ENCODE data around the gene SLC25A42. TPM values are rescaled to one million over a fixed set of nuclear protein-coding genes. Genes with fewer than 3 reads are reported as not detected.
"Not testable (repeated sequence)": the region's sequence is repeated elsewhere in the genome, so short reads cannot be mapped to it uniquely, and the experiment has no call there.

SLC25A42 gene
- total RNA-seq, 2 experiments from 2014 or later = 12.2 to 12.4 TPM

GRCh38 chr19:19115954-19116353 is 52.2 kb downstream of the SLC25A42 start:
- Mint-ChIP-seq H3K4me3 (no peak overlapping the region), H3K36me3 (peaks cover 3% of the 10 kb centered on the region), H3K27me3 (no peaks in the 10 kb centered on the region), H3K9me3 (no peaks in the 10 kb centered on the region), H3K27ac (no peak overlapping the region), H3K4me1 (ENCODE audit: low read depth) (no peaks in the 10 kb centered on the region)
- ChIA-PET POLR2A (no interaction called here), CTCF (interaction anchor here (0.9 to 2.3 kb wide), 10 partner anchors 9 to 121 kb away, joined by 3 to 12 read pairs (median 3); no protein-coding TSS in a partner anchor)
- peak; percentile 64 for DNase-seq
- intact Hi-C loops (cut with micrococcal nuclease) = no loop called here

GRCh38 chr19:19119325-19120237 is 55.8 kb downstream of the SLC25A42 start:
- CTCF ChIA-PET = no interaction called here
- DNase-seq = no peak
- H3K27me3 Mint-ChIP-seq = no peaks in the 10 kb centered on the region
- peaks cover 20% of the 10 kb centered on the region for H3K36me3 Mint-ChIP-seq
- H3K27ac Mint-ChIP-seq = no peak overlapping the region
- intact Hi-C loops (cut with micrococcal nuclease) = no loop called here
- no peaks in the 10 kb centered on the region for H3K4me1 Mint-ChIP-seq (ENCODE audit: low read depth)
- H3K4me3 Mint-ChIP-seq = no peak overlapping the region
- H3K9me3 Mint-ChIP-seq = peaks cover 13% of the 10 kb centered on the region
- POLR2A ChIA-PET = no interaction called here

GRCh38 chr19:19120308-19121231 is 56.8 kb downstream of the SLC25A42 start:
- intact Hi-C loops (cut with micrococcal nuclease) = no loop called here
- Mint-ChIP-seq H3K9me3 (peaks cover 13% of the 10 kb centered on the region), H3K27ac (no peak overlapping the region), H3K36me3 (peaks cover 20% of the 10 kb centered on the region), H3K4me1 (ENCODE audit: low read depth) (no peaks in the 10 kb centered on the region), H3K4me3 (no peak overlapping the region), H3K27me3 (no peaks in the 10 kb centered on the region)
- ChIA-PET CTCF (no interaction called here), POLR2A (no interaction called here)
- DNase-seq = peak; percentile 46

- CTCF ChIA-PET = interaction anchor here (1.4 kb wide), 1 partner anchor 24 kb away, joined by 3 read pairs; no protein-coding TSS in a partner anchor
These were observed 57.6 kb downstream of the SLC25A42 start for GRCh38 chr19:19121371-19121770.

GRCh38 chr19:19122902-19123301 is 59.1 kb downstream of the SLC25A42 start:
- CTCF ChIA-PET = interaction anchor here (1.4 kb wide), 1 partner anchor 23 kb away, joined by 3 read pairs; no protein-coding TSS in a partner anchor
- intact Hi-C loops (cut with micrococcal nuclease) = no loop called here
- peaks cover 13% of the 10 kb centered on the region for H3K9me3 Mint-ChIP-seq
- H3K36me3 Mint-ChIP-seq = peaks cover 24% of the 10 kb centered on the region
- DNase-seq = no peak
- H3K4me1 Mint-ChIP-seq (ENCODE audit: low read depth) = no peaks in the 10 kb centered on the region
- H3K4me3 Mint-ChIP-seq = no peak overlapping the region
- H3K27ac Mint-ChIP-seq = no peak overlapping the region
- no peaks in the 10 kb centered on the region for H3K27me3 Mint-ChIP-seq
- POLR2A ChIA-PET = no interaction called here

More at GRCh38 chr19:19121371-19121770, 57.6 kb downstream of the SLC25A42 start:
- H3K4me1 Mint-ChIP-seq (ENCODE audit: low read depth) = no peaks in the 10 kb centered on the region
- H3K36me3 Mint-ChIP-seq = peaks cover 22% of the 10 kb centered on the region
- intact Hi-C loops (cut with micrococcal nuclease) = no loop called here
- POLR2A ChIA-PET = no interaction called here
- H3K27ac Mint-ChIP-seq = no peak overlapping the region
- H3K4me3 Mint-ChIP-seq = no peak overlapping the region
- DNase-seq = no peak
- no peaks in the 10 kb centered on the region for H3K27me3 Mint-ChIP-seq
- peaks cover 13% of the 10 kb centered on the region for H3K9me3 Mint-ChIP-seq

GRCh38 chr19:19123386-19123785 is 59.6 kb downstream of the SLC25A42 start:
- Mint-ChIP-seq H3K27ac (no peak overlapping the region), H3K36me3 (peaks cover 25% of the 10 kb centered on the region), H3K4me3 (no peak overlapping the region), H3K27me3 (no peaks in the 10 kb centered on the region), H3K4me1 (ENCODE audit: low read depth) (no peaks in the 10 kb centered on the region), H3K9me3 (peaks cover 13% of the 10 kb centered on the region)
- CTCF ChIA-PET = no interaction called here
- POLR2A ChIA-PET = no interaction called here
- intact Hi-C loops (cut with micrococcal nuclease) = no loop called here
- no peak for DNase-seq

- no peaks in the 10 kb centered on the region for H3K27me3 Mint-ChIP-seq
- H3K36me3 Mint-ChIP-seq = peaks cover 26% of the 10 kb centered on the region
- peaks cover 13% of the 10 kb centered on the region for H3K9me3 Mint-ChIP-seq
- no peak overlapping the region for H3K4me3 Mint-ChIP-seq
- H3K27ac Mint-ChIP-seq = no peak overlapping the region
- intact Hi-C loops (cut with micrococcal nuclease) = no loop called here
- ChIA-PET POLR2A (no interaction called here), CTCF (interaction anchor here (0.8 kb wide), 1 partner anchor 72 kb away, joined by 3 read pairs; no protein-coding TSS in a partner anchor)
- no peaks in the 10 kb centered on the region for H3K4me1 Mint-ChIP-seq (ENCODE audit: low read depth)
- no peak for DNase-seq
These were observed 62.3 kb downstream of the SLC25A42 start for GRCh38 chr19:19126102-19126501.

GRCh38 chr19:19131989-19132388 is 68.2 kb downstream of the SLC25A42 start:
- POLR2A ChIA-PET = no interaction called here
- Mint-ChIP-seq H3K9me3 (peaks cover 9% of the 10 kb centered on the region), H3K27ac (no peak overlapping the region), H3K27me3 (no peaks in the 10 kb centered on the region), H3K36me3 (peaks cover 22% of the 10 kb centered on the region), H3K4me3 (no peak overlapping the region), H3K4me1 (ENCODE audit: low read depth) (peaks cover 7% of the 10 kb centered on the region)
- intact Hi-C loops (cut with micrococcal nuclease) = no loop called here
- DNase-seq = no peak
- CTCF ChIA-PET = no interaction called here

GRCh38 chr19:19132912-19133311 is 69.1 kb downstream of the SLC25A42 start:
- Mint-ChIP-seq H3K27ac (no peak overlapping the region), H3K36me3 (peaks cover 20% of the 10 kb centered on the region), H3K9me3 (peaks cover 9% of the 10 kb centered on the region), H3K4me1 (ENCODE audit: low read depth) (peaks cover 16% of the 10 kb centered on the region), H3K27me3 (no peaks in the 10 kb centered on the region), H3K4me3 (no peak overlapping the region)
- DNase-seq = no peak
- ChIA-PET POLR2A (no interaction called here), CTCF (interaction anchor here (1.2 kb wide), 1 partner anchor 13 kb away, joined by 3 read pairs; no protein-coding TSS in a partner anchor)
- intact Hi-C loops (cut with micrococcal nuclease) = no loop called here

- intact Hi-C loops (cut with micrococcal nuclease) = no loop called here
- no peak overlapping the region for H3K27ac Mint-ChIP-seq
- H3K9me3 Mint-ChIP-seq = peaks cover 9% of the 10 kb centered on the region
- H3K36me3 Mint-ChIP-seq = peaks cover 16% of the 10 kb centered on the region
- no peak overlapping the region for H3K4me3 Mint-ChIP-seq
- ChIA-PET CTCF (interaction anchor here (0.7 to 1.1 kb wide), 2 partner anchors 12 to 27 kb away, joined by 3 read pairs; no protein-coding TSS in a partner anchor), POLR2A (no interaction called here)
- H3K4me1 Mint-ChIP-seq (ENCODE audit: low read depth) = peaks cover 27% of the 10 kb centered on the region
- H3K27me3 Mint-ChIP-seq = no peaks in the 10 kb centered on the region
- no peak for DNase-seq
These were observed 70.2 kb downstream of the SLC25A42 start for GRCh38 chr19:19133985-19134384.

GRCh38 chr19:19134687-19135158 is 70.9 kb downstream of the SLC25A42 start:
- intact Hi-C loops (cut with micrococcal nuclease) = no loop called here
- Mint-ChIP-seq H3K36me3 (peaks cover 16% of the 10 kb centered on the region), H3K4me1 (ENCODE audit: low read depth) (peaks cover 29% of the 10 kb centered on the region), H3K9me3 (peaks cover 12% of the 10 kb centered on the region), H3K27ac (no peak overlapping the region), H3K27me3 (no peaks in the 10 kb centered on the region), H3K4me3 (no peak overlapping the region)
- ChIA-PET CTCF (interaction anchor here (1.1 kb wide), 1 partner anchor 11 kb away, joined by 3 read pairs; no protein-coding TSS in a partner anchor), POLR2A (no interaction called here)
- peak; percentile 52 for DNase-seq

- CTCF ChIA-PET = interaction anchor here (0.7 to 0.9 kb wide), 2 partner anchors 11 to 82 kb away, joined by 3 to 5 read pairs; no protein-coding TSS in a partner anchor
- Mint-ChIP-seq H3K36me3 (peaks cover 14% of the 10 kb centered on the region), H3K4me1 (ENCODE audit: low read depth) (peaks cover 29% of the 10 kb centered on the region), H3K9me3 (peaks cover 12% of the 10 kb centered on the region)
- DNase-seq; intact Hi-C loops (cut with micrococcal nuclease); POLR2A ChIA-PET; H3K4me3 Mint-ChIP-seq; H3K27me3 Mint-ChIP-seq; H3K27ac Mint-ChIP-seq: not testable (repeated sequence)
These were observed 71.9 kb downstream of the SLC25A42 start for GRCh38 chr19:19135713-19136112.
